ENCODE results near the gene FGR. TPM values are rescaled to one million over a fixed set of nuclear protein-coding genes. Genes with fewer than 3 reads are reported as not detected.
A peak's percentile ranks its signal among the peaks of the same experiment; 100 is the strongest.
"Not testable (repeated sequence)": the region's sequence is repeated elsewhere in the genome, so short reads cannot be mapped to it uniquely, and the experiment has no call there.

Gene FGR
- polyA plus RNA-seq, 1 donor, result 4.0 TPM

GRCh38 chr1:27634177-27634984 is 604 bp downstream of the FGR start:
- no peaks in the 10 kb centered on the region for H3K36me3 ChIP-seq (ENCODE audit: control insufficient read depth, insufficient read depth, low read length)
- H3K4me3 ChIP-seq (ENCODE audit: low read length), result peak overlapping the region; percentile 28
- H3K27me3 ChIP-seq (ENCODE audit: control insufficient read depth, insufficient read depth, low read length), result peaks cover 47% of the 10 kb centered on the region
- DNase-seq, result peak in 1 of 2 donors; percentile 39
- H3K27ac ChIP-seq (ENCODE audit: low read length), result no peak overlapping the region
- H3K9me3 ChIP-seq (ENCODE audit: control insufficient read depth, low read depth, low read length), result no peaks in the 10 kb centered on the region
- WGBS (ENCODE audit: insufficient coverage, low lambda C conversion rate), result 0% methylated on average over 5 of the region's 63 CpGs
- H3K4me1 ChIP-seq (ENCODE audit: control insufficient read depth, insufficient read depth, low read length), result peaks cover 5% of the 10 kb centered on the region

- H3K4me1 ChIP-seq (ENCODE audit: control insufficient read depth, insufficient read depth, low read length), result peaks cover 5% of the 10 kb centered on the region
- DNase-seq, result no peak
- no CpG with 5 or more reads among the region's 17 CpGs for WGBS (ENCODE audit: insufficient coverage, low lambda C conversion rate)
- H3K27ac ChIP-seq (ENCODE audit: low read length), result no peak overlapping the region
- no peak overlapping the region for H3K4me3 ChIP-seq (ENCODE audit: low read length)
- peaks cover 49% of the 10 kb centered on the region for H3K27me3 ChIP-seq (ENCODE audit: control insufficient read depth, insufficient read depth, low read length)
- no peaks in the 10 kb centered on the region for H3K36me3 ChIP-seq (ENCODE audit: control insufficient read depth, insufficient read depth, low read length)
- no peaks in the 10 kb centered on the region for H3K9me3 ChIP-seq (ENCODE audit: control insufficient read depth, low read depth, low read length)
These were observed 1.3 kb downstream of the FGR start for GRCh38 chr1:27633640-27634176.

GRCh38 chr1:27633298-27633610 is 1.7 kb downstream of the FGR start:
- Histone ChIP-seq H3K27me3 (ENCODE audit: control insufficient read depth, insufficient read depth, low read length) (peaks cover 51% of the 10 kb centered on the region), H3K4me3 (ENCODE audit: low read length) (no peak overlapping the region), H3K9me3 (ENCODE audit: control insufficient read depth, low read depth, low read length) (no peaks in the 10 kb centered on the region), H3K36me3 (ENCODE audit: control insufficient read depth, insufficient read depth, low read length) (no peaks in the 10 kb centered on the region), H3K27ac (ENCODE audit: low read length) (no peak overlapping the region), H3K4me1 (ENCODE audit: control insufficient read depth, insufficient read depth, low read length) (peaks cover 5% of the 10 kb centered on the region)
- no peak for DNase-seq
- no CpG with 5 or more reads among the region's 5 CpGs for WGBS (ENCODE audit: insufficient coverage, low lambda C conversion rate)

- H3K27me3 ChIP-seq (ENCODE audit: control insufficient read depth, insufficient read depth, low read length), result peaks cover 51% of the 10 kb centered on the region
- no CpG with 5 or more reads among the region's 14 CpGs for WGBS (ENCODE audit: insufficient coverage, low lambda C conversion rate)
- no peak for DNase-seq
- no peaks in the 10 kb centered on the region for H3K9me3 ChIP-seq (ENCODE audit: control insufficient read depth, low read depth, low read length)
- peaks cover 5% of the 10 kb centered on the region for H3K4me1 ChIP-seq (ENCODE audit: control insufficient read depth, insufficient read depth, low read length)
- H3K36me3 ChIP-seq (ENCODE audit: control insufficient read depth, insufficient read depth, low read length), result no peaks in the 10 kb centered on the region
- H3K4me3 ChIP-seq (ENCODE audit: low read length), result no peak overlapping the region
- H3K27ac ChIP-seq (ENCODE audit: low read length), result no peak overlapping the region
These were observed 2.3 kb downstream of the FGR start for GRCh38 chr1:27632387-27633297.

GRCh38 chr1:27630859-27631491 is 4.0 kb downstream of the FGR start:
- DNase-seq, result no peak
- Histone ChIP-seq H3K4me1 (ENCODE audit: control insufficient read depth, insufficient read depth, low read length) (peaks cover 10% of the 10 kb centered on the region), H3K4me3 (ENCODE audit: low read length) (no peak overlapping the region), H3K27ac (ENCODE audit: low read length) (no peak overlapping the region), H3K27me3 (ENCODE audit: control insufficient read depth, insufficient read depth, low read length) (peaks cover 49% of the 10 kb centered on the region), H3K9me3 (ENCODE audit: control insufficient read depth, low read depth, low read length) (no peaks in the 10 kb centered on the region), H3K36me3 (ENCODE audit: control insufficient read depth, insufficient read depth, low read length) (no peaks in the 10 kb centered on the region)
- WGBS (ENCODE audit: insufficient coverage, low lambda C conversion rate), result no CpG with 5 or more reads among the region's 5 CpGs

GRCh38 chr1:27628712-27629111 is 6.3 kb downstream of the FGR start:
- no peak for DNase-seq
- WGBS (ENCODE audit: insufficient coverage, low lambda C conversion rate), result no CpG with 5 or more reads among the region's 3 CpGs
- Histone ChIP-seq H3K27me3 (ENCODE audit: control insufficient read depth, insufficient read depth, low read length) (peaks cover 27% of the 10 kb centered on the region), H3K9me3 (ENCODE audit: control insufficient read depth, low read depth, low read length) (no peaks in the 10 kb centered on the region), H3K4me1 (ENCODE audit: control insufficient read depth, insufficient read depth, low read length) (peaks cover 7% of the 10 kb centered on the region), H3K4me3 (ENCODE audit: low read length) (no peak overlapping the region), H3K36me3 (ENCODE audit: control insufficient read depth, insufficient read depth, low read length) (no peaks in the 10 kb centered on the region), H3K27ac (ENCODE audit: low read length) (no peak overlapping the region)

- not testable (repeated sequence) for DNase-seq; H3K27ac ChIP-seq (ENCODE audit: low read length); H3K4me3 ChIP-seq (ENCODE audit: low read length); H3K36me3 ChIP-seq (ENCODE audit: control insufficient read depth, insufficient read depth, low read length); H3K9me3 ChIP-seq (ENCODE audit: control insufficient read depth, low read depth, low read length); H3K4me1 ChIP-seq (ENCODE audit: control insufficient read depth, insufficient read depth, low read length)
- peaks cover 17% of the 10 kb centered on the region for H3K27me3 ChIP-seq (ENCODE audit: control insufficient read depth, insufficient read depth, low read length)
- no CpG with 5 or more reads among the region's 4 CpGs for WGBS (ENCODE audit: insufficient coverage, low lambda C conversion rate)
These were observed 7.3 kb downstream of the FGR start for GRCh38 chr1:27627733-27628132.

- DNase-seq, result no peak
- Histone ChIP-seq H3K9me3 (ENCODE audit: control insufficient read depth, low read depth, low read length) (no peaks in the 10 kb centered on the region), H3K36me3 (ENCODE audit: control insufficient read depth, insufficient read depth, low read length) (no peaks in the 10 kb centered on the region), H3K4me3 (ENCODE audit: low read length) (no peak overlapping the region), H3K4me1 (ENCODE audit: control insufficient read depth, insufficient read depth, low read length) (peaks cover 7% of the 10 kb centered on the region), H3K27me3 (ENCODE audit: control insufficient read depth, insufficient read depth, low read length) (peaks cover 12% of the 10 kb centered on the region), H3K27ac (ENCODE audit: low read length) (no peak overlapping the region)
- WGBS (ENCODE audit: insufficient coverage, low lambda C conversion rate), result no CpG with 5 or more reads among the region's 5 CpGs
These were observed 7.9 kb downstream of the FGR start for GRCh38 chr1:27627061-27627460.

GRCh38 chr1:27626031-27626935 is 8.7 kb downstream of the FGR start:
- Histone ChIP-seq H3K9me3 (ENCODE audit: control insufficient read depth, low read depth, low read length) (no peaks in the 10 kb centered on the region), H3K4me1 (ENCODE audit: control insufficient read depth, insufficient read depth, low read length) (peaks cover 7% of the 10 kb centered on the region), H3K4me3 (ENCODE audit: low read length) (no peak overlapping the region), H3K27me3 (ENCODE audit: control insufficient read depth, insufficient read depth, low read length) (peaks cover 7% of the 10 kb centered on the region), H3K27ac (ENCODE audit: low read length) (no peak overlapping the region), H3K36me3 (ENCODE audit: control insufficient read depth, insufficient read depth, low read length) (no peaks in the 10 kb centered on the region)
- no CpG with 5 or more reads among the region's 11 CpGs for WGBS (ENCODE audit: insufficient coverage, low lambda C conversion rate)
- DNase-seq, result peak in 1 of 2 donors; percentile 39

All from large intestine (tissue), 3 donors.